Cerebellar cortex (tissue), 1 donor: ENCODE measurements around the gene USP7.
"Not testable (repeated sequence)": the region's sequence is repeated elsewhere in the genome, so short reads cannot be mapped to it uniquely, and the experiment has no call there.

Experiments
- DNase-seq: peaks from one replicate; pipeline ENCODE4 v3.0.0-alpha.2; 2015; ENCODE audit warnings: low spot score

Gene USP7

DNA sequence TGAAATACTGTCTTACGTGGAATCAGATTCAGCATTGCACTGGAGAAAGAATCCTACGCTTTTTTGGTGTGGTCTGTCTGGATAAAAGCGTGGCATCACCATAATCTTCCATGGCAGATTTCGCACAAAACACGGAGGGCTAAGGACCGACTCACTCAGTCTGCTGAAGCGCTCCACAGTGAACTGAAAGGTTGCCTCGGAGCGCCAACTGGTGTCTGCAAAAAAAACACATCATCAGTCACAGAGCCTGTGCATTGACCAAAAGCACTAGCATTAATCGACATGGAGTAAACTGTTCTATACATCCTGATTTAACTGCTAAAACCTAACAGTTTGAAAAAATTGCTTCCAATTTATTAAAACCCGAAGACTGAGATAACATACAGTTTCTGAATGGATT, 40.5 kb downstream of the USP7 start:
- DNase-seq: peak; percentile 81

DNA sequence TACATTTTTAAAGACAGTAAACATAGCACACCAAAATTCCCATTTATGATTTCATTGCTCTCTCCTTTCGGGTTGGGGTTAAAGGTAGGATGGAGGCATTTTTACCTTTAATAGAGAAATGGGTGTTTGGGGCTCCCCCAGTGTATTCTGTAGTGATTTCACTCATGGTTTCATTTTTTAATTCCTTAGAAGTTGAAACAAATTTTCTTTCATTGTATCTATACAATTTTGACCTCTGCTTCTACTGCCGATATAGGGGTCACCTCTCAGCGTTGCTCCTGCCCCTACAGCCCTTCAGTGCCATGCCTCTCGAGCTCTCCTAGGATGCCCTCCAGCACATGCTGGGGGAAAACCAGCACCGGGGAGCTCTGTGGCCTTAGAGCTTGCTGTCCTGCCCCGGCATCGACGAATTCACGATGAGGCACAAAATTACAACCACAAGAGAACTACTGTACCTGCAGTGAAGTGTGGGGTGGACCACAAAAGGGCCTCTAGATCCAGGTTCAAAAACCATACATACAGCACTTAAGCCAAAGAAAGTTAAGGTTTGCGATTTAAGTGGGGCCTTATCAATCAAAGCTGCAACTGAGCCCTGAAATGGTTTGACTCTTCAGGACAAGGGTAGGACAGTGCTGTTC, 42.2 kb downstream of the USP7 start:
- no peak for DNase-seq

DNA sequence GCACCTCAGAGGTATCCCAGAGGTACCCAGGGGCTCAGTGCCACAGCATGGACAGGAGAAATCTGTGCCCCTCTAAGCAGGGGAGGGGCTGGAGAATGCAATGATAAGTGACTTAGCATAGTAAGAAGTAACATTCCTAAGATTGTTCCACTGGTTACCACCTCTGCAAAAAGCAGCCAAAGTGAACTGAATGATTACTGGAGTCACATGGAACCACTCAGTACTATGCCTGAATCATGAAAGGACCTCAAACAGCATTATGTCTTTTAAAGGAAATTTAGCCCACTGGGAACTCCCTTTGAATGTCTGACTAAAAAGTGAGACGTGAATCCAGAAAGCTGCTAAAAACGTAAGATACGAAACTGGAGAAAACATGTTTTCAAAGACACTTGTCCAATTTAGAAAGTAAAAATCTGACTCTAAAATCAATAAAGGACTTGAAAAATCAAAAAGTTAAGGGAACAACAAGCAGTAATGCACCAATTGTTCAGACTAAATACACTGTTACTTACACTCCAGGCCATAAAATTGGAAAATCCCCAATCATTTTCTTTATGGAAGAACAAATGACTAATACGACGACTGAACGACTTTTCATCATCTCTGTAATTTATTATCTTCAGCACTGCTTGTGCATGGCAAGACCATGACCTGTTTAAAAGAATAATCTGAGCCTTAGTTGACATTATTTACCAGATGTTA, 42.9 kb downstream of the USP7 start:
- DNase-seq: no peak

DNA sequence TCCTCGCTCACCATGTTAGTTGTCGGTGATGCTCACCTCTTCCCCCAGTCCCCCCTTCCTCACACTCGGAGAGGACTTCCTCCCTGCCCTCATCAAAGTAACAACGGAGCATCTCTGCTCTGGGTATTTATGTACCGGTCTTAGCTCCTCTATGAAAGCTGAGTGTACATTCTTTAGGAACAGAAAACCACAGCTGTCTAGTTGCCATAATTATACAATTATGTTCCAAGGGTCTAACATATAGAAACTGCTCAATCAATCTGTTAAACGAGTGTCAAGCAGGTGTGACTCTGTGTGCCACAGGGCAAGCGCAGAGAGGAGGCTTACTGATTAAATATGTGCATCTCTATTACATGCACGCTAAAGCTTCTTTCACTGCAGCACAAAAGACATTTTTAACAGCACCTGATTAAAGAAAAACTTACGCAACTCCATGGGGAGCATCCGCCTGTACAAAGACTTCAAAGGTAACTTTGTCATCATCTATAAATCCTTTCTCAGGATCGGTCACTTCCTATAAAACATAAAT, 43.7 kb downstream of the USP7 start:
- DNase-seq: no peak

DNA sequence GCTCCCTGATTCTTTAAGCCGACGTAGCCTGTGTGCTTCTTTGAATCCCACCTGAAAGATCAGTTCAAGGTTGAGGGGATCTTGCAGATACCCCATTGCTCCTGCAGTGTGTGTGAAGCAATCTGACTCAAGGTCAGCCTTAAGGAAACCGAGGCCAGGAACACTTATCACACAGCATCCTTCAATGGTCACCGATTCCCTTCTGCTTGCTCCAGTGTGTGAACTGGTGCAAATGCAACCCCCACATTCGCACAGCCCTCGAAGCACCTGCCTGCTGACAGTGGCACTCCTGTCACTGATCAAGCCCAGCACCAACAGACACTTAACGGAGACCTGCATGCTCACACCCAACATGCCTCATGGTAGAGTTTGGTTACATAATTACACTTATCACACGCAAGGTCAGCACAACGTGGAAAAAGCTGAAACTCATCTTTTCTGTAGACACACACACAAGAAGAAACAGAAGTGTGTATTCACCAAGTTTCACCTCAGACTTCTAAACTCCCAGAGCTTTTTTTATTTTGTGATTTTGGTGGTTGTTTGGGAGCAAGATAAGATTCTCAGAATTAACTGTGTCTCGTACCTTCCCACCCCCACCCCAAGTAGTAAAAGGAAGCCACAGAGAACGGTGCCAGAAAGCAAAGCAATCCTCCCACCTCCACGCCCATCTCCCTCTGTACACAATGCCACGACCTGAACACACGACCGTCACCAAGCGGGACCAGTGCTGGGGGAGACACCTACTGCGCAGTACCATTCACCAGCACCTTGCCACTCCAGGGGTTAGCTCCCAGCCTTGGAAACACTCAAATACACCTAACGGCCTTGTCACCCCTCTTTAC, 44.4 kb downstream of the USP7 start:
- DNase-seq: no peak

DNA sequence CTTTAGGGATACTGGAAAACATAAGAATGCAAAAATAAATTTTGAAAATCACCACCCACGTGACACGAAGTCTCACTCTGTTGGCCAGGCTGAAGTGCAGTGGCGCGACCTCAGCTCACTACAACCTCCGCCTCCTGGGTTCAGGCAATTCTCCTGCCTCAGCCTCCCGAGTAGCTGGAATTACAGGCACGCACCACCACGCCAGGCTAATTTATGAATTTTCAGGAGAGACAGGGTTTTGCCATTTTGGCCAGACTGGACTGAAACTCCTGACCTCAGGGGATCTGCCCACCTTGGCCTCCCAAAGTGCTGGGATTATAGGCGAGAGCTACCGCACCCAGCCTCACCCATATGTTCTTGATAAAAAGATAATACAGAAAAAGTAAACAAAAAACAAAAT, 46.4 kb downstream of the USP7 start:
- DNase-seq: not testable (repeated sequence)

DNA sequence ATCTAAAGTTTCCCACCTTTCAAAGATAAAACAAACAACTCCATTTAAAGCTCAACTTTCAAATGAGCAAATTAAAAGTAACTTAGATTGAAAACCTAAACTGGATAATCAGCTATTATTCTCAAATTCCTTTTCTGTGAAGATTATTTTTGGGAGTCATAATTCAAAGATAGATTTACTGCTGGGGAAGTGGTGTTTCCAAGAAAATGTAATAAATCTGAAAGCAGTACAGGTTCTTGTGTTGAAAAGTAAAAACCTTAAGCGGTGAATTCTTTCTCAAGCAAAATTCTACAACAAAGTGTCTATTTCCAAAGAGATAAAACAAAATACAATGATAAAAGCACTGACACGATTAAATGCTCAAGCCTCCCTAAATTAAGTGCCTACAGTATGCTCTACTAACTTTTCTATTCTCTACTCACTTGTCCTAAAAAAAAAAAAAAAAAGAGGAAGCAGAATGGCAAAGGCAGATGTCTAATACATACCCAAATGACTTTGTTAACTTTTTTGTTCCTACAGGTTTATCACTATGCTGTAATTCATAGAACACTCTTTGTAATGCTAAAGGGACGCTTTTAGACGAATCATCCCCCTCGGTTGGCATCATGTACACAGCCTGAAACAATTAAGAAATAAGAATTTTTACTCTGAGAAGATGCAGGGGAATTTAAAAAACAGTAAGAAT, 47.0 kb downstream of the USP7 start:
- no peak for DNase-seq

DNA sequence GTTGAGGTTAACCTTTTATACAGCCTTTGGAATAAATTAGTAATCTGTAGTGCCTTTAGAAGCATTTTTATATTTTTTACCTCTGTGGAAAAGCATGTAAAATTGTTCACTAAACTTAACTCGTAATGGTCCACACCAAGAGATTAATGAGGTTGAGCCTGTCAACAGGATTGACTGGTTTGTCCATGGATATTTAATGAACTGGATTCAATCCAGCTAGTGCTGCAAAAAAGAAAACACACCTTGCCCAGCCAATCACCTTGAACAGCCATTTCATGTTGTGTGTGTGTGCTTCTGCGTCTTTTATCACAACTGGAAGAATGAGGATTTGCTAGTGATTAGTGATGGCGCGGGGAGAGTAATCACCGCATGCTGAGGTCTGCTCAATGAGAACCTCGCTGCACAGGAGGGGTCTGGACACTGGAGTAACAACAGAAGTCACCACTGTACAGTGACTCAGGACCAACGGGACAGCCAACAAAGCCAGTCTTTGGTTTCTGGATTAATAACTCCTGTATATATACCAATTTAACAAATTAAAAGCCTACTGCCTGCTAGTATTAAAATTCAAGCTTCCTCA, 47.9 kb downstream of the USP7 start:
- DNase-seq: no peak

DNA sequence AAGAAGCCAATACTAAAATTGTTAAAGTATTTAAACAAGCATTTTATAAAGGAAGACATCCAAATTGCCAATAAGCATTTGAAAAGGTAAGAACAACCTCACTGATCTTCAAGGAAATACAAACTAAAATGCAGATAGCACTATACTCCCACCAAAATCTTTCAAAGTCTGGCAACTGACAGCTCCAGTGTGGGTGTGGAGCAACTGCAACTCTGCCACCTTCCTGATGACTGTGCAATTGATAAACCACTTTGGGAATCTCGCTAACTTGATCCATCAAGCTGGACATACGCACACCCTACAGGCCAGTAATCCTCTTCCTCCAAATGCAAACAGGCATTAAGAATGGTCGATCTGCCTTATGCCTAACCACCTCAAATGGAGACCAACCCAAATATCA, 49.6 kb downstream of the USP7 start:
- DNase-seq: no peak

DNA sequence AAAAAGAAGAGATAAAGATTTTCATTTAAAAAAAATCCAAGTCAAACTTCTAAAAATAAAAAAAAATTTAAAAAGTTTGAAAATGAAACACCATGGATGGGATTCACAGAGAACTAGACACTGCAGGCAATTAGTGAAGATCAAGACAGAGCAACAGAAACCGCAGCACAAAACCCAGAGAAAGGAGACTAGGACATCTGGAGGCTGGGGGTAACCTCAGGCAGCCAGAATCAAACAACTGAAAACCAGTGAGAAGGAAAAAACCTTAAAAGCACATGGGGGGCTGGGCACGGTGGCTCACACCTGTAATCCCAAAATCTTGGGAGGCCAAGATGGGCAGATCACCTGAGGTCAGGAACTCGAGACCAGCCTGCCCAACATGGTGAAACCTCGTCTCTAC, 50.9 kb downstream of the USP7 start:
- no peak for DNase-seq

DNA sequence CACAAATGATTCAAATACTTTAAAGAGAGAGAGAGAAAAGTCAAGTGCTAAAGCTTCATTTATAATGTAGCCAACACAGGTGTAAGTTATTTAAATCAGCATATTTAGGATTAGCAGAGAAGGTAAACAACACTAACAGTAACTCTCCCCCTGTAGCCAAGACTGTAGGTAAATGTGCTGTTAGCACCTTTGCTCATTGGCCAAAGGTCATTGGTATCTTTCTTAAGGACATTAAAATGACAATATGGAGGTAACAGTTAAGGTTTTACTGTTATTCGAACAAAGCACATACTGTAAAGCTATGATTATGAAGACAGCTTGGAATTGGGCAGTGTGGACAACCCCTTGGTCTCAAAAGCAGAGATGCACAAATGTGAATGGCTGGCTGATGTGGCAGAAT, 52.9 kb downstream of the USP7 start:
- DNase-seq: no peak

DNA sequence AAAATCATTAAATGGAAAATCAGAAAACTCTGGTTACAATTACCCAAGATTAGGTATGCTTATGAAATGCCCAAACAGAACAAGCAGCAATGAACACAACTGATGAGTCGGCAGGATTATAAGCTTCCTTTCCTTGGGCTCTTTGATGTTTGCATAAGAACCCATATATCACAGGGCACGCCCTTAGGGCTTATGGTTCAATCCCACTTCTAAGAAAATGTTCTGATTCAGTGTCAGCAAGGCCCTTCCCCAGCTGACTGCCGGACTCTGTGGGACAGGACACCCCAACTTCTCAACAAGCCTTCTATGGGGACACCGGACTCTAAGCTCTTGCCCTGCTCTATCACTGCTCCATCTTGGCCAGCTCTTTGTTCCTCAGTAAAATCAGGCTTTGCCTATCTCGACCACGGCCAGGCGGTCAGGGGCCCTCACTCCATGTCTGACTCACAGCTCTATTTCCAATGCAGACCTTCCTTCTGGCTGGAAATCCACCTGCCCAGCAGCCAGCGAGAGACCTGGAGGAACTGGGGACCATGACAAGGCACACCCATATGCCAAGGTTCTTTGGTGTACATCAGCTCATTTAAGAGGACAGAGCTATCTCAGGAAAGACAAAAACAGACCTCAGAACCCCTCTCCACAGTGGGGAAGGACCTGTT, 54.8 kb downstream of the USP7 start:
- no peak for DNase-seq

DNA sequence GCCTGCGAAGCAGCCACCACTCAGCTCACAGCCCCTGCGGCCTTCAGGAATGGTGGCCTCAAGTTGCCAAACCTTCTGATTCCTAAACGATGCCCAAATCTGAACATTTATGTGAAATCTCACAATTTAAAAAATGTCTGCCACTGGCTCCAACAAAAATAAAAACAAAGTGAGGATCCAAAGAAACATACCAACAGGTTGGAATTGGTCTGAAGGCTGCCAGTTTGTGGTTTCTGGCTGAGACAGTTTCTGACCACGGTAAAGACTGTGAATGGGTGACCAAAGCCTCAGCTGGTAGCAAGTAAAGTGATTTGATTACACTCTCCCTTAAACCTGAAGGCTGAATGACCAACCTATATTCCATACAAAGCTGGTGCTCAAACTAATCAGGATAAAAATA, 56.6 kb downstream of the USP7 start:
- no peak for DNase-seq

DNA sequence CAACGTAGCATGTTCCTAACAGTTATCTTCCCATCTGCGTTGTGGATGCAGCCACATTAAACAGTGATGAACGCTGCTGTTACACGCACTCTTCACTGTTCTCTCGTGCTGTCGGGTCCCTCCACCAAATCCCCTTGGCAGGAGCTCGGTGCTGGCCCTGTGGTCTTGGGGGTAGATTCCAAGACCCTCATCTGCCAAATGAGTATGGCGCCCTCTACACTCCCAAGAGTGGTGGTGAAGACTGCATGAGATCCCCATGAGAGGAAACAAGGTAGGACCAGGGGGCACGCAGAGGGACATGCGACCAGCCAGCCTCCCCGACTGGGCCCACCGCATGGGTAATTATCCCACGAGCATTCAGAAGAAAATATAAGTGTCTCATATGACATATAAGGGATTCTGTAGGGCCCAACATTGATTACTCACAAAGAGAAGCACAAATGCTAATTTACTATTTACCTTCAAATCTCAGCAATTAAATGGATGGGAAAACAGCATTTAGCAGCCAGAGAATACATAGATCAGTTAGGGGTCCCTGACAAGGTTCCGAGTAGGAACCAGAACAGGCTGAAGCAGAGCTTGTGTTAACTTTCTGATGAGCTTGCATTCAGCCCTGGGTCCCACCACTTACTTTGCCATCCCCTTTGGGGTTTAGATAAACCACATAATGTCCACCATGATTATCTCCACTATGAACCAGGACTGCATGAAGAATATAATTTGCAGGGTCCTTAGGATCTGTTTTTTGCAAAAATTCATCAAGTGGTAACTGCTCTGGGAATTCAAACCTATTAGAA, 57.7 kb downstream of the USP7 start:
- DNase-seq: no peak

DNA sequence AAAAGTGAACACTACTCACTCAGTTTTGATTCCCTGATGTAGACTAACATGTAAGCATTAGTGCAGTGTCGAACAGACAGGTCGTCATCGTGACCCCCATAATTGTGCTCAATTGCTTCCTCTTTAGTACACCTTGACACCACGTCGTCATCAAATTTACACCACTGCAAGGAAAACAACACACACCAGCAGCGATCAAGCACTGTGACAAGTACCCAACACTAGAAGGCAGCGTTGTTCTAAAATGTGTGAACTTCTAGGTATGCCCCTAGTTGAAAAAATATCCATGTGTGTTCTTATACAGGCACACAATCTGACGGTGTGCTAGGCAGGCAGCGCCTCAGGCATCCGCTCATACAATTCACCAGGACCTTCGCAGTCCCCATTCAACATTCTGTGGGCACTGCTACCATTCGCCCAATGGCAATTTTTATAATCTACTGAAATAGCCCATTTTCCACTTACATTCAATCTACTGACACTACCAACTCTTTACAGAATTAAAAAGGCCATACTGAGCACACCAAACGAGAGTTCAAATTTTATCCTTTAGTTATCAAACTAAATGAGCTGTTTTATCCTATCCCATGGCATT, 58.4 kb downstream of the USP7 start:
- DNase-seq: peak; percentile 43

DNA sequence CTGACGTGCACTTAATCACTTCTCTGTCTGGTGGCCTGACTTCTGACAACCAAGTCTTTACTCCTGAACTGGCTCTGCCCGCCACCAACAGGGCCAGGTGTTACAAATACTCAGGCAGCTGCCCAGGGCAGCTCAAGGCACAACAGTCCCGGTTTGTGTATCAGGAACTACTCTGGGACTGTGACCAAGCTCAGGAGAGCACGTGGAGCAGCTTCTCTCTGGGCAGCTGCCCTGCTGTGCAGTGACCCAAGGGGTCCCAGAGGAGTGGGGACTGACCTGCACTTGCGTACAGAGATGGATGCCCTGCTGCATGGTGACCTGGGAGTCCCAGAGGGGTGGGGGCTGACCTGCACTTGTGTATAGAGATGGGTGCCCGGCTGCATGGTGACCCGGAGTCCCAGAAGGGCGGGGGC, 59.7 kb downstream of the USP7 start:
- DNase-seq: no peak

DNA sequence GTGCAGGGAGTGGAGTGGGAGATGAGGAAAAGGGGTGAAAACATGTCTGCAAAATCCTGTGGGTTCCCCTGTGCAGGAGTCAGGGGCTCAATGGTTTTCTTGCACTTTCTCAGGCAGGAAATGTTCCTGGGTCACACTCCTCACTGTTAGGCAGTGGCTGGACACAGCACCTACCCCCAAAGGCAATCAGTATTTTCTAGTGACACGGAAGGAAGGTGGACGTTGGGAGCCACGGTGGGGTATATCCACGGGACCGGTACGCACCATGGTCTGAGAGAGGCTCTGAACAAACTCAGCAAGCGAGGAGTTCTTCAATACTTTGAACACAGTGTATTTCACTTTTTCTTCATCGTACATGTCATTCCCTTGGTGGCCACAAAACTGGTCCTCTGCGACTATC, 60.7 kb downstream of the USP7 start:
- no peak for DNase-seq

DNA sequence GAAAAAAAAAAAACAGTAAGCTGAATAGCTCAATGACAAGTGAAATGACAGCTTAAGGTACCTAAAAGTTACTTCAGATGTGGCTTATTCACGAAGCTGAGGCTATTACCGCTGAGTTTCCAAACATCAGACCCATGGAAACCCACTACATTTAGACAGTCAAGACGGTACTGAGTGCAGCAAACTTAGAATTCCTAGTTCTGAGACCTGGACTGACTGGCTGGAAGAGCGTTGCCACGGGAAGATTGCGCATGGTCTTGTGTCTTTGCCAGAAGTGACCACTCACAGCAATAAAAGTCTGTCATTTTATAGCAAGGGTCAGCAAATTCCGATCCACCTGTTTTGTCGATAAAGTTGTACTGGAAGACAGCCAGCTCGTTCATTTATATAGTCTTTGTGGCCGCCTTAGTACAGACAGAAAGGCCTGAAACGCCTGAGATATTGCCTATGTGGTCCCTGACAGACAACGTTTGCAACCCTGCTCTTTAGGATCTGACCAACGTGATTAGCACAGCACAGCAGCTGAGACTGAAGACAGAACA, 62.3 kb downstream of the USP7 start:
- no peak for DNase-seq

DNA sequence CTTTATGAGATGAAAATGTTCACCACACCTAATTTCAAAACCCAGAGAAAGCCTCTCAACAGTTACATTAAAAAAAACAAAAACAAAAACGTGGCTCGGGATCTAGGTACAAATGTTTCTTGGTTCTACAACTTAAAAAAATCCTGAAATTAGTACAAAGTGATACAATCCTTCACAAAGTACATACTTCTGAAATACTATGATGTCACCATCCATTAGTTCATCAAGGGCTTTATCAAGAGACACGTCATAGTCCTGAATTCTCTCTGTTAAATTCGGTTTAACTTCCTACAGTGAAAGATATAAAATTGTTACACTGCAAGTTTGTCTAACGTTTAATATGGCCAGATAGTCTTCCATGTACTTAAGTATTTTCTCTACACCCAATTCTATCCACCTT, 63.4 kb downstream of the USP7 start:
- no peak for DNase-seq
